Activated T-helper 1 cell treated with anti-CD3 and anti-CD28 coated beads, Interleukin-2, amount 50 U/mL, for 16 hours (primary cell): ENCODE measurements around the gene CDK4.
A peak's percentile ranks its signal among the peaks of the same experiment; 100 is the strongest.
"Not testable (repeated sequence)": the region's sequence is repeated elsewhere in the genome, so short reads cannot be mapped to it uniquely, and the experiment has no call there.

Source experiments
- DNase-seq, 2 donors: peaks; one replicate each; pipeline ENCODE4 v3.0.0-alpha.2; 2020; ENCODE audit warnings: low read depth in 1 of 2, low spot score in 1 of 2

CDK4 gene

GRCh38 chr12:57751788-57752667, at the start of gene CDK4:
TSS of gene CDK4 (minus strand) at chr12:57752310. CDS start at chr12:57751717, 593 bp downstream.
- peak; percentile 95 to 97 for DNase-seq

- no peak for DNase-seq
Observed at GRCh38 chr12:57800965-57801364, 48.9 kb upstream of the CDK4 start.

- DNase-seq, result no peak
Observed at GRCh38 chr12:57797933-57798332, 45.8 kb upstream of the CDK4 start.

GRCh38 chr12:57796996-57797395, 44.9 kb upstream of the CDK4 start:
- DNase-seq, result no peak

GRCh38 chr12:57795354-57795753, 43.2 kb upstream of the CDK4 start:
- DNase-seq, result no peak

- DNase-seq, result no peak
Observed at GRCh38 chr12:57793920-57794319, 41.8 kb upstream of the CDK4 start.

- DNase-seq, result no peak
Observed at GRCh38 chr12:57783861-57784260, 31.8 kb upstream of the CDK4 start.

- no peak for DNase-seq
Observed at GRCh38 chr12:57783466-57783801, 31.3 kb upstream of the CDK4 start.

- DNase-seq, result peak; percentile 94 to 99
Observed at GRCh38 chr12:57782608-57783465, 30.7 kb upstream of the CDK4 start, which contains the start of gene TSFM. TSS of gene TSFM (plus strand) at chr12:57782787. CDS start at chr12:57782802, 15 bp downstream.

- no peak for DNase-seq
Observed at GRCh38 chr12:57782243-57782607, 30.1 kb upstream of the CDK4 start.

- DNase-seq, result no peak
Observed at GRCh38 chr12:57781801-57782200, 29.7 kb upstream of the CDK4 start.

GRCh38 chr12:57781244-57781643, 29.1 kb upstream of the CDK4 start:
- no peak for DNase-seq

GRCh38 chr12:57780284-57780897, 28.3 kb upstream of the CDK4 start:
- DNase-seq, result no peak

GRCh38 chr12:57779736-57780135, 27.6 kb upstream of the CDK4 start:
- DNase-seq, result no peak

GRCh38 chr12:57777911-57778310, 25.8 kb upstream of the CDK4 start:
- DNase-seq, result no peak

GRCh38 chr12:57777367-57777766, 25.3 kb upstream of the CDK4 start:
- no peak for DNase-seq

- no peak for DNase-seq
Observed at GRCh38 chr12:57776247-57776587, 24.1 kb upstream of the CDK4 start.

GRCh38 chr12:57775563-57776246, 23.6 kb upstream of the CDK4 start:
- no peak for DNase-seq

- no peak for DNase-seq
Observed at GRCh38 chr12:57775044-57775443, 22.9 kb upstream of the CDK4 start.

- DNase-seq, result not testable (repeated sequence)
Observed at GRCh38 chr12:57774634-57775033, 22.5 kb upstream of the CDK4 start.
